Fibroblast of the aortic adventitia (primary cell): ENCODE data around the gene PWWP2B. TPM values are rescaled to one million over a fixed set of nuclear protein-coding genes. Genes with fewer than 3 reads are reported as not detected.

Source experiments
- DNase-seq: peaks from one replicate; pipeline ENCODE4 v3.0.0-alpha.2; 2010; ENCODE audit warnings: low read depth
- H3K4me3 ChIP-seq: 2 replicates; pipeline ENCODE4 v1.5.1; 2011; ENCODE audit warnings: low read depth, mild to moderate bottlenecking, control low read depth, low read length, moderate library complexity
- CTCF ChIP-seq: IDR thresholded peaks from 2 replicates; pipeline ENCODE4 v1.5.1; 2011; ENCODE audit warnings: mild to moderate bottlenecking, low read length, control low read depth, inconsistent platforms; ENCODE audit not compliant: insufficient read depth
- total RNA-seq: library from RNA; depleted of rRNA; stranded (reverse); fragments of >200 nt; gene quantifications from 2 replicates; pipeline ENCODE4 v1.2.3, GENCODE V29; 2012; ENCODE audit warnings: low replicate concordance

The PWWP2B gene
- total RNA-seq, 1 donor = 7.2 TPM

GRCh38 chr10:132454296-132455198 lies 57.5 kb downstream of the PWWP2B start:
- no peak for TF ChIP-seq CTCF
- H3K4me3 ChIP-seq = no peak overlapping the region

DNA sequence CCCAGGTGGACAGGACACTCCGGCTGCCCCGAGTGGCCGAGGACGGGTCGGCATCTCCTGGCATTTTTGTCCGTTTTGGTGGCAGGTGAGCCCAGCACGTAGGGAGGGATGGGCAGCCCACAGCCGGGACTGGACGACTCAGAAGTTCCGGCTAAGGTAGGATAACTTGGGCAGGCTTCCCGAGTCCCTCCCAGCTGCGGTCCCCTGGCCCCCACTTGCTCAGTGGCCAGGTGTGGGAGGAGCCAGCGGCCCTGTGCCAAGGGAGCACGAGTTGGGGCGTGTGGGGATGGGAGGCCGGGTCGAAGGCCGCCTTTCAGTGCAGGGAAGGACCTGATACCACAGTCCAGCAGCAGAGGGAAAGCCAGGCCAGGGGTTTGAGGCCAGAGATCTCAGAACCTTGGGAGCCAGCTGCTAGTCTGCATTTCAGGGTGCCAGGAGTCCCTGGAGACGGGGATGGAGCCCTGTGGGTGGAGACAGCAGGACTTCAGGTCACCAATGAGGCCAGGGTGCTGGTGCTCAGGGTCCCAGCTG lies 58.5 kb downstream of the PWWP2B start:
- TF ChIP-seq CTCF = no peak
- H3K4me3 ChIP-seq = no peak overlapping the region
- DNase-seq = no peak

More at GRCh38 chr10:132454296-132455198, 57.5 kb downstream of the PWWP2B start:
- DNase-seq = no peak

- no peak for TF ChIP-seq CTCF
Observed at GRCh38 chr10:132455986-132456847, 59.2 kb downstream of the PWWP2B start.

DNA sequence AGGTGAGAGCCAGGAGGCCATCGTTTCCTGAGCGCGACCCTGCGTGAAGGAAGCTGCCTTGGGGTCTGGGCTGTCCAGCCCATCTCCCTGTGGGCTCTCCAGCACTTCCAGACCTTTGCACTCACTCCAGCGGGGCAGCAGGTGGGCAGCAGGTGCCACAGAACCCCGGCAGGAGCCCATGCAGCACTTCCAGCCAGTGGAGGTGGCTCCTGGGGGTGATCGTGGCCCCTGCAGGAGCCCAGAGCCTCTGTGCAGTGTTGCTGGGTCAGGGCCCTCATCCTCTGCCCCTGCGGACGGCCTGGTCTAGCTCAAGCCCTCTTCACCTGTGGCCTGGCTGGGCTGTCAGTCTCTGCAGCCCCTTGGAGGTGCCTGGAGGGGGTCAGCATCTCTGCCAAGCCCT lies 59.9 kb downstream of the PWWP2B start:
- no peak for TF ChIP-seq CTCF
- no peak overlapping the region for H3K4me3 ChIP-seq
- DNase-seq = no peak

More at GRCh38 chr10:132455986-132456847, 59.2 kb downstream of the PWWP2B start:
- no peak overlapping the region for H3K4me3 ChIP-seq
- no peak for DNase-seq

DNA sequence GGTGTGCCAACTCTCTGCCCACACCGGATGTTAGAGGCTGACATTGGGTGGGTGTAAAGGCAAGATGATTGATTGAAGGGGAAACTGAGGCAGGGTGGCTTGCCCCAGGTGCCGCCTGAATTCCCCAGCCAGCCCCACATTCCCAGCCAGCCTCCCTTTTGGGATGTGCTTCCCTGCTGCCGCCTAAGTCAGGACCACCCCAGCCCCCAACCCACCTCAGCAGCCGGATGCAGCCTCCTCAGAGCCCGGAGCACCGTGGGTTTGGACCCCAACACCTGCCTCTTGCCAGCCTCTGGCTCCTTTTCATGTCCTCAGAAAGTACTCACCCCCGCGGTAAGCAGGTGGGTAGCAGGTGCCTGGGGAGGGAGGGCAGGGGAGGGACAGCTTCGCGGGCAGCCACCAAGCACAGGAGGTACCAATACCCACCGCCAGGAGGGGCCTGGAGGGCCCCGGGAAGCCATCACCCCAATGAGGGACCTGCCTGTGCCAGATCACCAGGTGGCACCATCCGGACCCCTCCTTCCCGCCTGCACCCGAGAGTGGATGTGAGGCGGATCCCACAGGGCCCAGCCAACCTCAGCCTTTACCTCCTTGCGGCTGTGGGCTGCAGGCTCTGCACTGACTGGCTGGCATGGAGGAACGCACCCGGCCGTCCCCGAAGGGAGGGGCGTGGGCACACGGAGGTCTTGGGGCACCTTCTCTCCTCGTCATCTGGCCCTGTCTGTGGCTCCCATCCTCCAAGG lies 60.5 kb downstream of the PWWP2B start:
- DNase-seq = no peak
- no peak overlapping the region for H3K4me3 ChIP-seq
- no peak for TF ChIP-seq CTCF

DNA sequence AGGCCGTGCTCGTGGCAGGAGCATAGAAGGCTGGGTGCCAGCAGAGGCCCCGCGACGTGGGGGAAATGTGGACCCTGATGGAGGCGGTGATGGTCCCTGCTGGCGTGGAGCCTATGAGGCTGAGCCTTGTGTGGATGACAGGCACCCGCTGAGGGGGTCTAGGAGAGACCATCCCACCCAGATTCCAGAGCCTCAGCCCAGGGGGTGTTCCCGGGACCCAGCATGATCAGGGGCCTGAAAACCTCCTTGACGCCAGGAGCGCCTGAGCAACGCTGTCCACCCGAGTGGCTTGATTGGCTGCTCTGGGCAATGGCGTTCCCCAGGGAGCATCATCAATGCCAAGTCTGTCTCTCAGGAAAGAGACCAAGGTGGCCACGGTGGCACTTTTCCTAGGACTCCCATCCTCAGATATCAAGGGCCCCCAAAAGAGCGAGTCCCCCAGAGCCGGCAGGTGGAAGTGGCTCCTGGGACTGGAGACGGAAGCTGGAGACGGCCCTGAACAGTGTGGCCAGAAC lies 61.1 kb downstream of the PWWP2B start:
- TF ChIP-seq CTCF = no peak

More for the DNA sequence above, 61.1 kb downstream of the PWWP2B start:
- no peak for DNase-seq
- H3K4me3 ChIP-seq = no peak overlapping the region
